Effector memory CD4-positive, alpha-beta T cell (primary cell): ENCODE data around the gene PHKG2.

ENCODE experiments used
- DNase-seq, 3 donors: peaks; one replicate each; pipeline ENCODE4 v3.0.0-alpha.2; 2020
- H3K27ac ChIP-seq: 2 replicates; pipeline ENCODE4 v1.7.0; 2013; ENCODE audit warnings: mild to moderate bottlenecking, low read length, moderate library complexity; ENCODE audit not compliant: insufficient read depth, poor library complexity, severe bottlenecking
- H3K27me3 ChIP-seq: replicated peaks from 2 replicates; pipeline ENCODE4 v1.7.0; 2013; ENCODE audit warnings: mild to moderate bottlenecking, low read length; ENCODE audit not compliant: insufficient read depth, control insufficient read depth, poor library complexity, severe bottlenecking
- H3K36me3 ChIP-seq: 2 replicates; pipeline ENCODE4 v1.7.0; 2013; ENCODE audit warnings: mild to moderate bottlenecking, low read length, moderate library complexity; ENCODE audit not compliant: control insufficient read depth, insufficient read depth
- H3K4me1 ChIP-seq: 2 replicates; pipeline ENCODE4 v1.7.0; 2013; ENCODE audit warnings: low read length, mild to moderate bottlenecking; ENCODE audit not compliant: control insufficient read depth, insufficient read depth, poor library complexity, severe bottlenecking
- H3K4me3 ChIP-seq: 2 replicates; pipeline ENCODE4 v1.7.0; 2013; ENCODE audit warnings: low read length, low read depth, mild to moderate bottlenecking; ENCODE audit not compliant: insufficient read depth, poor library complexity, severe bottlenecking
- H3K9me3 ChIP-seq: 2 replicates; pipeline ENCODE4 v1.7.0; 2013; ENCODE audit warnings: mild to moderate bottlenecking, low read length, moderate library complexity; ENCODE audit not compliant: control insufficient read depth

Gene PHKG2

GRCh38 chr16:30794634-30795033 is 46.4 kb downstream of the PHKG2 start:
- H3K36me3 ChIP-seq = no peaks in the 10 kb centered on the region
- H3K27ac ChIP-seq = no peak overlapping the region
- no peak overlapping the region for H3K4me3 ChIP-seq
- DNase-seq = no peak
- no peaks in the 10 kb centered on the region for H3K4me1 ChIP-seq
- H3K27me3 ChIP-seq = no peaks in the 10 kb centered on the region
- no peaks in the 10 kb centered on the region for H3K9me3 ChIP-seq

- Histone ChIP-seq H3K9me3 (no peaks in the 10 kb centered on the region), H3K27me3 (no peaks in the 10 kb centered on the region), H3K36me3 (no peaks in the 10 kb centered on the region), H3K27ac (no peak overlapping the region), H3K4me3 (no peak overlapping the region), H3K4me1 (no peaks in the 10 kb centered on the region)
- no peak for DNase-seq
Observed at GRCh38 chr16:30797670-30798309, 49.6 kb downstream of the PHKG2 start.
